Activated CD8-positive, alpha-beta T cell treated with anti-CD3 and anti-CD28 coated beads for 36 hours (primary cell): Measurements from ENCODE around the gene LHX8. TPM values are rescaled to one million over a fixed set of nuclear protein-coding genes. Genes with fewer than 3 reads are reported as not detected.
"Not testable (repeated sequence)": the region's sequence is repeated elsewhere in the genome, so short reads cannot be mapped to it uniquely, and the experiment has no call there.

ENCODE experiments used
- ATAC-seq: fragments of 200-7000 bp; cut with Tn5 transposase; one replicate; pipeline ENCODE4 v1.10.0; 2021; ENCODE audit warnings: mild to moderate bottlenecking, moderate library complexity
- CTCF ChIA-PET: fragments of 350-600 bp; sonication (Branson Sonifier 250); formaldehyde crosslinking; loops from one replicate; lab custom pipeline; 2021; ENCODE audit warnings: antibody characterized with exemption; lab: Charles Lee
- POLR2A ChIA-PET: fragments of 350-600 bp; sonication (Branson Sonifier 250); formaldehyde crosslinking; loops from one replicate; lab custom pipeline; 2021; ENCODE audit warnings: antibody characterized with exemption; lab: Charles Lee
- DNase-seq: peaks from one replicate; pipeline ENCODE4 v3.0.0-alpha.2; 2020
- H3K27ac Mint-ChIP-seq: one replicate; pipeline ENCODE4 v1.8.0; 2021; ENCODE audit warnings: mild to moderate bottlenecking, mixed read lengths
- H3K27me3 Mint-ChIP-seq: one replicate; pipeline ENCODE4 v1.8.0; 2021; ENCODE audit warnings: mixed read lengths
- H3K36me3 Mint-ChIP-seq: one replicate; pipeline ENCODE4 v1.8.0; 2021; ENCODE audit warnings: low read depth, mixed read lengths
- H3K4me1 Mint-ChIP-seq: one replicate; pipeline ENCODE4 v1.8.0; 2021; ENCODE audit warnings: low read depth, mixed read lengths
- H3K4me3 Mint-ChIP-seq: one replicate; pipeline ENCODE4 v1.8.0; 2021; ENCODE audit warnings: mild to moderate bottlenecking, moderate library complexity, mixed read lengths
- H3K9me3 Mint-ChIP-seq: one replicate; pipeline ENCODE4 v1.8.0; 2021; ENCODE audit warnings: mixed read lengths
- intact Hi-C: fragments of 100-400 bp; cut with micrococcal nuclease; formaldehyde crosslinking; loops from one replicate; pipeline ENCODE4 v1.10.0; 2022
- total RNA-seq, 2 experiments: library from RNA; stranded (reverse); gene quantifications; one replicate each; pipeline ENCODE4 v1.2.3, GENCODE V29; 2021
- TF ChIP-seq, protein P1 (sequence below): fragments of 200-600 bp; IDR thresholded peaks from one replicate; pipeline ENCODE4 v1.8.0; 2022; ENCODE audit warnings: antibody characterized with exemption, mild to moderate bottlenecking

Gene LHX8
- total RNA-seq, 2 experiments from 2014 or later, result not detected

DNA sequence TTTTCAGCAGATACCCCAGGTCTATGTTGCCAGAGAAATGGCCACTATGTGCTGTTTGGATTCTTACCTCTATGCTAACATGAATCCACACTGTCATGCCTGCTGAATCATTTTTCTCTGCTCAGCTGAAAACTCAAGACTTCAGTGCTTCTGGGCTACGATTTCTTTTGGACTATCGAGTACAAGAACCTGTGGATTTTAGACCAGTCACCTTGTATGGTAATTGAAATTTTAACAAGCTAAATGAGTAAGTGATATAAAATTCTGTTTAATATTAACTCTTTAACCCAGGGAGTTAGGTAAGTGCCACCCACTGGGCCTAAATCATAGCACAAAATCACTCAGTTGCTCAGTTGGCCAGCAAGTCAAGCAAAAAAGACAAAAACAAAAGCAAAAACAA is 35.8 kb downstream of the LHX8 start:
- Mint-ChIP-seq H3K36me3 (no peaks in the 10 kb centered on the region), H3K9me3 (peaks cover 2% of the 10 kb centered on the region), H3K27ac (no peak overlapping the region), H3K4me1 (no peaks in the 10 kb centered on the region), H3K27me3 (no peaks in the 10 kb centered on the region), H3K4me3 (no peak overlapping the region)
- no peak for DNase-seq
- intact Hi-C loops, result no loop called here
- TF ChIP-seq, protein P1, sequence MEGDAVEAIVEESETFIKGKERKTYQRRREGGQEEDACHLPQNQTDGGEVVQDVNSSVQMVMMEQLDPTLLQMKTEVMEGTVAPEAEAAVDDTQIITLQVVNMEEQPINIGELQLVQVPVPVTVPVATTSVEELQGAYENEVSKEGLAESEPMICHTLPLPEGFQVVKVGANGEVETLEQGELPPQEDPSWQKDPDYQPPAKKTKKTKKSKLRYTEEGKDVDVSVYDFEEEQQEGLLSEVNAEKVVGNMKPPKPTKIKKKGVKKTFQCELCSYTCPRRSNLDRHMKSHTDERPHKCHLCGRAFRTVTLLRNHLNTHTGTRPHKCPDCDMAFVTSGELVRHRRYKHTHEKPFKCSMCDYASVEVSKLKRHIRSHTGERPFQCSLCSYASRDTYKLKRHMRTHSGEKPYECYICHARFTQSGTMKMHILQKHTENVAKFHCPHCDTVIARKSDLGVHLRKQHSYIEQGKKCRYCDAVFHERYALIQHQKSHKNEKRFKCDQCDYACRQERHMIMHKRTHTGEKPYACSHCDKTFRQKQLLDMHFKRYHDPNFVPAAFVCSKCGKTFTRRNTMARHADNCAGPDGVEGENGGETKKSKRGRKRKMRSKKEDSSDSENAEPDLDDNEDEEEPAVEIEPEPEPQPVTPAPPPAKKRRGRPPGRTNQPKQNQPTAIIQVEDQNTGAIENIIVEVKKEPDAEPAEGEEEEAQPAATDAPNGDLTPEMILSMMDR, result no peak
- ATAC-seq, result no peak
- ChIA-PET POLR2A (no interaction called here), CTCF (no interaction called here)

DNA sequence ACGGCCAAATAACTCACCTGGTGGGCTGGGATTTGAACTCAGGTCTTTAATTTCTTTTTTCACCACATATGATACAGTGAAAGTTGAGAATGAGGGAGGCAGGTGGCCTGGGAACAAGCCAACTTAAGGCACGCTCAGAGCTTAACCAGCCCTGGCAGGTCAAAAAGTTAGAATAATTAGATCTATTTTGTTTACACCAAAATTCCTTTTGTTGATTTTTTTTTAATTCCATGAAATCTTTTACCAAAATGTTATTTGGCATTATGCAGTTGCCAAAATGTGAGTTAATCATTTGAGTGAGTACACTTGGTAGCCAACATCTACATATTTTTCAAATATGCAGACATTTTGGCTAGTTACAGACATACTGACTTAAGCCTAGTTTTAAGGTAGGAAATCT is 36.8 kb downstream of the LHX8 start:
- Mint-ChIP-seq H3K4me3 (no peak overlapping the region), H3K27me3 (no peaks in the 10 kb centered on the region), H3K36me3 (no peaks in the 10 kb centered on the region), H3K9me3 (peaks cover 5% of the 10 kb centered on the region), H3K4me1 (no peaks in the 10 kb centered on the region), H3K27ac (no peak overlapping the region)
- no peak for DNase-seq
- intact Hi-C loops, result no loop called here
- ATAC-seq, result no peak
- POLR2A ChIA-PET, result no interaction called here
- CTCF ChIA-PET, result no interaction called here
- TF ChIP-seq, protein P1, result no peak

DNA sequence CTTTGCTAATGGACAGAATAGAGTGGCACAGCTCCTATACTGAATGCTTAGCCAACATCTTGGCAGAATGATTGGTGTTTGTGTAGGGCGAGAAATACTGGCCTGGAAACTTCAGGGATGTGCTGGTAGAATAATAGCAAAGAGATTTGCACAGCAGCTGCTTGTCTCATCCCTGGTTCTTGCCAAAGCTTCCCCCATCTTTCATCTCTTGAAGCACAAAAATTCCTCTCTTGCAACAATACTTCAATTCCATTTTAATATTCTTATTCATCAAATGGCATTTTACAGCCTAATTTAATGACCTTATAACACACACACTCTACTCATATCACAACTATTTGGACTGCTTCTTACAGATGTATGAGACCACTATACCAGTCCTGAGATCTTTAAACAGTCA is 37.7 kb downstream of the LHX8 start:
- no peak for DNase-seq
- Mint-ChIP-seq H3K27ac (no peak overlapping the region), H3K27me3 (no peaks in the 10 kb centered on the region), H3K4me3 (no peak overlapping the region), H3K4me1 (no peaks in the 10 kb centered on the region), H3K9me3 (peaks cover 5% of the 10 kb centered on the region), H3K36me3 (no peaks in the 10 kb centered on the region)
- ATAC-seq, result no peak
- TF ChIP-seq, protein P1, result no peak
- ChIA-PET POLR2A (no interaction called here), CTCF (no interaction called here)
- intact Hi-C loops, result no loop called here

DNA sequence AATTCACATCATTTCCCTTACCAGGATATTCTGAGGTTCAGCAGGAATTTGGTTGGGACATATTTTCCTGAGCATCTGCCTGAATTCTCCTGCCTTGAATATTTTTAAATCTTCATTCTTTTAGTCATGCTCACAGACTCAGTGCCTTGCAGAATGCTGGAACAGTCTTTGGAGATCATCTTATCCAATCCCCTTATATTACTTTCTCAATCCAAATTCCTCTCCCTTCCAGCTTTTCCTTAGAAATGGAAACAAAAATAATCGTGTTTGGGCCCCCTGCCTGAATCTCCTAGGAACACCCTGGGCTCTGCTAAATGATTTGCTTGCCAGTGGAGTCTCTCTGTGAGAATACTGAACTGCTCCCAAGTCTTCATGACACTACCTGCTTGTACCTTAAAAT is 38.4 kb downstream of the LHX8 start:
- CTCF ChIA-PET, result no interaction called here
- Mint-ChIP-seq H3K27me3 (no peaks in the 10 kb centered on the region), H3K36me3 (no peaks in the 10 kb centered on the region), H3K27ac (no peak overlapping the region), H3K4me1 (no peaks in the 10 kb centered on the region), H3K4me3 (no peak overlapping the region), H3K9me3 (peaks cover 5% of the 10 kb centered on the region)
- intact Hi-C loops, result no loop called here
- DNase-seq (no peak), ATAC-seq (no peak)
- POLR2A ChIA-PET, result no interaction called here
- TF ChIP-seq, protein P1, result no peak

DNA sequence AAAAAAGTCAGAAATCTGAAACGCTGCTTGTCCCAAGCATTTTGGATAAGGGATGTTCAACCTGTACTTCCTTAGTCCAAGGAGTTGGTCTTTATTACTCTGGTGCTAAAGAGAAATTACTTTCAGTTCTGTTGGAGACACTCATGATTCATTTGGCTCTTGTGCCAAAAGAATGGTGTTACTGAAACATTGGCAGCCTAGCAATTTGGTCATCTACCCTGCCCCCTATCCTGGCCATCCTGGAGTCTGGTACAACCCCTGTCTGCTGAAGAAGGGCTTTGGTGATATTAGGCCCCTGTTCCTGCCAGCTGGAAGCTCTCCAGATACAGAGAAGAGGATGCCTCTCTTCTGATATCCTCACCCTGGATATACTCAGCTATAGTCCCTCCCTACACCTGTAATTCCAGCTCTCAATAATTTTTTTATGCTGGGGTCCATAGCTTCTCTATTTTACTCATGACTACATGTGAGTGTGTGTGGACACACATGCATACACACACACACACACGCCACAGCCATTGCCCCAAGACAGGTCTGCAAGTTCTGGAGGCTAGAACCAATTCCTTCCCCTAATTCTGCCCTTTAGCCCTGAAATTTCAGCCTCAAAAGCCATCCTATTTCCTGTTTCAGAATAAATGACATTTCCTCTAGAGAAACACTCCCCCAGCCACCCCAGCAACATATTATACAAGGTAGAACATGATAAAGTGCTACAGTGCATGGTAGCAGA is 40.0 kb downstream of the LHX8 start:
- ChIA-PET POLR2A (no interaction called here), CTCF (no interaction called here)
- Mint-ChIP-seq H3K36me3 (no peaks in the 10 kb centered on the region), H3K27me3 (no peaks in the 10 kb centered on the region), H3K4me3 (no peak overlapping the region), H3K4me1 (no peaks in the 10 kb centered on the region), H3K9me3 (peaks cover 5% of the 10 kb centered on the region), H3K27ac (no peak overlapping the region)
- intact Hi-C loops, result no loop called here
- DNase-seq (no peak), ATAC-seq (no peak)
- TF ChIP-seq, protein P1, result no peak

DNA sequence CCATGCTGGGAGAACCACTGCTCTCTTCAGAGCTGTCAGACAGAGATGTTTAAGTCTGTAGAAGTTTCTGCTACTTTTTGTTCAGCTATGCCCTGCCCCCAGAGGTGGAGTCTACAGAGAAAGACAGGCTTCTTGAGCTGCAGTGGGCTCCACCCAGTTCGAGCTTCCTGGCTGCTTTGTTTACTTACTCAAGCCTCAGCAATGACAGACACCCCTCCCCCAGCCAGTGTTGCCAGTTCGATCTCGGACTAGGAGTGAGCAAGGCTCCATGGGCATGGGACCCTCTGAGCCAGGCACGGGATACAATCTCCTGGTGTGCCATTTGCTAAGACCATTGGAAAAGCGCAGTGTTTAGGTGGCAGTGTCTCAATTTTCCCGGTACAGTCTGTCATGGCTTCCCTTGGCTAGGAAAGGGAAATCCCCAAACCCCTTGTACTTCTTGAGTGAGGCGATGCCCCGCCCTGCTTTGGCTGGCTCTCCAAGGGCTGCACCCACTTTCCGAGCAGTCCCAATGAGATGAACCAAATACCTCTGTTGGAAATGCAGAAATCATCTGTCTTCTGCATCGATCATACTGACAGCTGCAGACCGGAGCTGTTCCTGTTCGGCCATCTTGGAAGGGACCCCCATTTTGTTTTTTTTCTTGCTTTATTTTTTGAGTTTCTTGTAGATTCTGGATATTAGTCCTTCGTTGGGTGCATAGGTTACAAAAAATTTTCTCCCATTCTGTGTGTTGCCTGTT is 47.2 kb downstream of the LHX8 start:
- CTCF ChIA-PET, ATAC-seq, POLR2A ChIA-PET, intact Hi-C loops, H3K9me3 Mint-ChIP-seq, H3K4me3 Mint-ChIP-seq, H3K27ac Mint-ChIP-seq, H3K4me1 Mint-ChIP-seq, H3K36me3 Mint-ChIP-seq, H3K27me3 Mint-ChIP-seq, DNase-seq: not testable (repeated sequence)
